Kidney (tissue), 14 donors: Measurements from ENCODE around the gene MBOAT1. TPM values are rescaled to one million over a fixed set of nuclear protein-coding genes. Genes with fewer than 3 reads are reported as not detected.

Experiments used
- DNase-seq, 5 donors: peaks; one replicate each; pipeline ENCODE4 v3.0.0-alpha.2; 2013 to 2020
- FAIRE-seq: peaks from 2 replicates; lab custom pipeline; 2012; peaks lifted over from hg19 to GRCh38; lab: Jason Lieb, UNC
- H3K27ac ChIP-seq, 2 donors: one replicate each; pipeline ENCODE4 v1.7.0; 2013; ENCODE audit warnings: low read depth in 2 of 2, low read length in 2 of 2, inconsistent platforms in 1 of 2
- H3K27me3 ChIP-seq: one replicate; pipeline ENCODE4 v1.7.1; 2013; ENCODE audit warnings: low read length, inconsistent platforms; ENCODE audit not compliant: control insufficient read depth, insufficient read depth
- H3K36me3 ChIP-seq, 3 donors: one replicate each; pipeline versions ENCODE4 v1.7.0 to v1.7.1; 2013; ENCODE audit warnings: low read length in 3 of 3, control low read depth in 1 of 3, inconsistent platforms in 1 of 3; ENCODE audit not compliant: insufficient read depth in 3 of 3, control insufficient read depth in 2 of 3
- H3K4me1 ChIP-seq, 3 donors: one replicate each; pipeline versions ENCODE4 v1.7.0 to v1.7.1; 2013; ENCODE audit warnings: low read length in 3 of 3, inconsistent platforms in 1 of 3, low read depth in 1 of 3; ENCODE audit not compliant: control insufficient read depth in 2 of 3, insufficient read depth in 2 of 3
- H3K4me3 ChIP-seq, 3 donors: one replicate each; pipeline versions ENCODE4 v1.7.0 to v1.8.1; 2013; ENCODE audit warnings: low read length in 3 of 3, control low read depth in 1 of 3, inconsistent platforms in 1 of 3
- H3K9ac ChIP-seq, 3 donors: one replicate each; pipeline versions ENCODE4 v1.7.0 to v1.7.1; 2013; ENCODE audit warnings: low read length in 3 of 3, control low read depth in 1 of 3, inconsistent platforms in 1 of 3
- H3K9me3 ChIP-seq, 3 donors: one replicate each; pipeline versions ENCODE4 v1.7.0 to v1.7.1; 2013; ENCODE audit warnings: low read length in 3 of 3, control low read depth in 1 of 3, inconsistent platforms in 1 of 3; ENCODE audit not compliant: control insufficient read depth in 2 of 3, insufficient read depth in 1 of 3
- intact Hi-C: fragments of 100-400 bp; cut with DNase I; formaldehyde crosslinking; loops from one replicate; pipeline ENCODE4 v1.11.1; 2022
- polyA plus RNA-seq: library from polyadenylated mRNA; stranded (reverse); fragments of 350-450 nt; fragmentation: Illumina TruSeq; extraction: RNeasy Lipid Tissue Mini Kit (QIAGEN cat#74804); gene quantifications from one replicate; pipeline ENCODE4 v1.2.3, GENCODE V29; 2014; ENCODE audit warnings: low read depth, low replicate concordance; ENCODE audit not compliant: insufficient read depth
- total RNA-seq: library from RNA; stranded (reverse); fragmentation: NEBNext Ultra II Directional; extraction: Animal tissue kit (Norgen Biotek cat#: 25700); gene quantifications from one replicate; pipeline ENCODE4 v1.2.1, GENCODE V29; 2021
- TF ChIP-seq, protein P1 (sequence below): IDR thresholded peaks from 3 replicates; pipeline ENCODE4 v1.5.1; 2012; ENCODE audit warnings: mild to moderate bottlenecking, moderate library complexity, borderline replicate concordance; ENCODE audit not compliant: insufficient read depth; ENCODE audit errors: extremely low read depth
- donor health status: control.
- donor health status: control.
- donor health status: control.
- donor health status: control.
- donor health status: control.
- donor health status: DM: yes; HTN: yes; CAD: no.
- donor health status: Normal renal cell carcinoma (clear cell type).

The MBOAT1 gene
- total and polyA plus RNA-seq, 2 donors from 2014 or later, result 1.9 to 15.1 TPM

DNA sequence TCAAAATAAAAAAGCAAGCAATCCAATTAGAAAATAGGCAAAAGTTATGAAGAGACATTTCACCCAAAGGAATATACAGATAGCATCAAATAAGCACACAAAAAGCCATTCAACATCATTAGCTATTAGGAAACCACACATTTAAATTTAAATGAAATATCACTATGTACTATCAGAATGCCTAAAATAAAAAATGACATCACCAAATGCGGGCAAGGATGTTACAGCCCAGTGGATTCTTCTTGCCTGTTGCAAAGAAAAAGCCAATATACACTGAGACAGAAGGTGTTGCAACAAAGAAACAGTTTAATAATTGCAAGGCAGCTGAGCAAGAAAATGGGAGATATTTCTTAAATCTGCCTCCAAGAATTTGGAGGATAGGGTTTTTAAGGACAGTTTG lies 31.0 kb upstream of the MBOAT1 start:
- H3K4me1 ChIP-seq, result no peaks in the 10 kb centered on the region
- intact Hi-C loops, result no loop called here
- H3K27ac ChIP-seq, result no peak overlapping the region
- TF ChIP-seq, protein P1, sequence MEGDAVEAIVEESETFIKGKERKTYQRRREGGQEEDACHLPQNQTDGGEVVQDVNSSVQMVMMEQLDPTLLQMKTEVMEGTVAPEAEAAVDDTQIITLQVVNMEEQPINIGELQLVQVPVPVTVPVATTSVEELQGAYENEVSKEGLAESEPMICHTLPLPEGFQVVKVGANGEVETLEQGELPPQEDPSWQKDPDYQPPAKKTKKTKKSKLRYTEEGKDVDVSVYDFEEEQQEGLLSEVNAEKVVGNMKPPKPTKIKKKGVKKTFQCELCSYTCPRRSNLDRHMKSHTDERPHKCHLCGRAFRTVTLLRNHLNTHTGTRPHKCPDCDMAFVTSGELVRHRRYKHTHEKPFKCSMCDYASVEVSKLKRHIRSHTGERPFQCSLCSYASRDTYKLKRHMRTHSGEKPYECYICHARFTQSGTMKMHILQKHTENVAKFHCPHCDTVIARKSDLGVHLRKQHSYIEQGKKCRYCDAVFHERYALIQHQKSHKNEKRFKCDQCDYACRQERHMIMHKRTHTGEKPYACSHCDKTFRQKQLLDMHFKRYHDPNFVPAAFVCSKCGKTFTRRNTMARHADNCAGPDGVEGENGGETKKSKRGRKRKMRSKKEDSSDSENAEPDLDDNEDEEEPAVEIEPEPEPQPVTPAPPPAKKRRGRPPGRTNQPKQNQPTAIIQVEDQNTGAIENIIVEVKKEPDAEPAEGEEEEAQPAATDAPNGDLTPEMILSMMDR, result no peak
- H3K9ac ChIP-seq, result no peak overlapping the region
- FAIRE-seq, result no peak
- H3K27me3 ChIP-seq, result no peaks in the 10 kb centered on the region
- no peak for DNase-seq
- no peaks in the 10 kb centered on the region for H3K36me3 ChIP-seq
- H3K4me3 ChIP-seq, result no peak overlapping the region
- no peaks in the 10 kb centered on the region for H3K9me3 ChIP-seq

DNA sequence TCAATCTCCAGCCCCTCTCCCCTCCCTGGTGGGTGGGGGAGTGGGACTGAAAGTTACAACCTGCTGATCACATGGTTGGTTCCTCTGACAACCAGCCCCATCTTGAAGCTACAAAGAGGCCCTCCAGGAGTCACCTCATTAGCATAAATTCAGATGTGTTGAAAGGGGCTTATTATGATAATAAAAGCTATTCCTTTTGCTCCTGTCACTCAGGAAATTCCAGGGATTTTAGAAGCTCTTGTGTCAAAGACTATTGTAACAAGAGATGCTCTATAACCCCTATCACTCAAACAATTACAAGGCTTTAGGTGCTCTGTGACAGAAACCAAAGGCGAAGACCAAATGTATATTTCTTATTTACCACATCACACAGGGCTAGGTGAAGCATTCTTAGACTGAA lies 30.1 kb upstream of the MBOAT1 start:
- FAIRE-seq, result no peak
- peak in 3 of 5 donors; percentile 48 to 55 (median 49) for DNase-seq
- H3K36me3 ChIP-seq, result no peaks in the 10 kb centered on the region
- no peak overlapping the region for H3K9ac ChIP-seq
- H3K9me3 ChIP-seq, result no peaks in the 10 kb centered on the region
- no peak overlapping the region for H3K27ac ChIP-seq
- no peaks in the 10 kb centered on the region for H3K4me1 ChIP-seq
- H3K27me3 ChIP-seq, result no peaks in the 10 kb centered on the region
- H3K4me3 ChIP-seq, result no peak overlapping the region
- intact Hi-C loops, result no loop called here
- TF ChIP-seq, protein P1, result no peak

DNA sequence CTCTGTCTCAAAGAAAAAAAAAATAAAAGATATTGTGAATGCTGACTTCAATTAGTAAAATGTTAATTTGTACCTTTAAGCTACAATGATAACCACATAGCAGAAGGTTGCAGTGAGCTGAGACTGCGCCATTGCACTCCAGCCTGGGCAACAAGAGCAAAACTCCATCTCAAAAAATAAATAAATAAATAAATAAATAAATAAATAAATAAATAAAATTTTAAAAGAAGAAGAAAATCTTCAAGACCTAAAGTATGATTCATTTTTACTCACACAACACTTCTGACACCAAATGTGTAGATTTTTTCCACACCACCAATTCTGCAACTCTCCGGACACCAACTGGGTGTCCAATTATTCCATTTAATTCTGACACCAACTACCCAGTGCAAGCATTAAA lies 28.8 kb upstream of the MBOAT1 start:
- Histone ChIP-seq H3K27ac (no peak overlapping the region), H3K9me3 (no peaks in the 10 kb centered on the region), H3K4me3 (no peak overlapping the region), H3K36me3 (no peaks in the 10 kb centered on the region), H3K27me3 (no peaks in the 10 kb centered on the region), H3K4me1 (no peaks in the 10 kb centered on the region), H3K9ac (no peak overlapping the region)
- DNase-seq, result no peak
- FAIRE-seq, result no peak
- intact Hi-C loops, result no loop called here
- TF ChIP-seq, protein P1, result no peak
